NCI-H526 (cell line): ENCODE data around the gene STH.
"Not testable (repeated sequence)": the region's sequence is repeated elsewhere in the genome, so short reads cannot be mapped to it uniquely, and the experiment has no call there.

ENCODE experiments used
- DNase-seq, 2 experiments: peaks; one replicate each; lab custom pipeline; 2025; lab: John Stamatoyannopoulos, UW

STH gene

DNA sequence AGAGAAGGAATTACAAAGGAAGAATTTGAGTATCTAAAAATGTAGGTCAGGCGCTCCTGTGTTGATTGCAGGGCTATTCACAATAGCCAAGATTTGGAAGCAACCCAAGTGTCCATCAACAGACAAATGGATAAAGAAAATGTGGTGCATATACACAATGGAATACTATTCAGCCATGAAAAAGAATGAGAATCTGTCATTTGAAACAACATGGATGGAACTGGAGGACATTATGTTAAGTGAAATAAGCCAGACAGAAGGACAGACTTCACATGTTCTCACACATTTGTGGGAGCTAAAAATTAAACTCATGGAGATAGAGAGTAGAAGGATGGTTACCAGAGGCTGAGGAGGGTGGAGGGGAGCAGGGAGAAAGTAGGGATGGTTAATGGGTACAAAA lies 7.0 kb downstream of the STH start:
- not testable (repeated sequence) for DNase-seq

DNA sequence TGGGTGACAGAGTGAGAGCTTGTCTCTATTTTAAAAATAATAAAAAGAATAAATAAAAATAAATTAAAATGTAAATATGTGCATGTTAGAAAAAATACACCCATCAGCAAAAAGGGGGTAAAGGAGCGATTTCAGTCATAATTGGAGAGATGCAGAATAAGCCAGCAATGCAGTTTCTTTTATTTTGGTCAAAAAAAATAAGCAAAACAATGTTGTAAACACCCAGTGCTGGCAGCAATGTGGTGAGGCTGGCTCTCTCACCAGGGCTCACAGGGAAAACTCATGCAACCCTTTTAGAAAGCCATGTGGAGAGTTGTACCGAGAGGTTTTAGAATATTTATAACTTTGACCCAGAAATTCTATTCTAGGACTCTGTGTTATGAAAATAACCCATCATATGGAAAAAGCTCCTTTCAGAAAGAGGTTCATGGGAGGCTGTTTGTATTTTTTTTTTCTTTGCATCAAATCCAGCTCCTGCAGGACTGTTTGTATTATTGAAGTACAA lies 8.5 kb downstream of the STH start:
- DNase-seq: no peak

DNA sequence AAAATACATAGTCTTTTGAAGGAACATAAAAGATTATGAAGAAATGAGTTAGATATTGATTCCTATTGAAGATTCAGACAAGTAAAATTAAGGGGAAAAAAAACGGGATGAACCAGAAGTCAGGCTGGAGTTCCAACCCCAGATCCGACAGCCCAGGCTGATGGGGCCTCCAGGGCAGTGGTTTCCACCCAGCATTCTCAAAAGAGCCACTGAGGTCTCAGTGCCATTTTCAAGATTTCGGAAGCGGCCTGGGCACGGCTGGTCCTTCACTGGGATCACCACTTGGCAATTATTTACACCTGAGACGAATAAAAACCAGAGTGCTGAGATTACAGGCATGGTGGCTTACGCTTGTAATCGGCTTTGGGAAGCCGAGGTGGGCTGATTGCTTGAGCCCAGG lies 9.5 kb downstream of the STH start:
- no peak for DNase-seq

DNA sequence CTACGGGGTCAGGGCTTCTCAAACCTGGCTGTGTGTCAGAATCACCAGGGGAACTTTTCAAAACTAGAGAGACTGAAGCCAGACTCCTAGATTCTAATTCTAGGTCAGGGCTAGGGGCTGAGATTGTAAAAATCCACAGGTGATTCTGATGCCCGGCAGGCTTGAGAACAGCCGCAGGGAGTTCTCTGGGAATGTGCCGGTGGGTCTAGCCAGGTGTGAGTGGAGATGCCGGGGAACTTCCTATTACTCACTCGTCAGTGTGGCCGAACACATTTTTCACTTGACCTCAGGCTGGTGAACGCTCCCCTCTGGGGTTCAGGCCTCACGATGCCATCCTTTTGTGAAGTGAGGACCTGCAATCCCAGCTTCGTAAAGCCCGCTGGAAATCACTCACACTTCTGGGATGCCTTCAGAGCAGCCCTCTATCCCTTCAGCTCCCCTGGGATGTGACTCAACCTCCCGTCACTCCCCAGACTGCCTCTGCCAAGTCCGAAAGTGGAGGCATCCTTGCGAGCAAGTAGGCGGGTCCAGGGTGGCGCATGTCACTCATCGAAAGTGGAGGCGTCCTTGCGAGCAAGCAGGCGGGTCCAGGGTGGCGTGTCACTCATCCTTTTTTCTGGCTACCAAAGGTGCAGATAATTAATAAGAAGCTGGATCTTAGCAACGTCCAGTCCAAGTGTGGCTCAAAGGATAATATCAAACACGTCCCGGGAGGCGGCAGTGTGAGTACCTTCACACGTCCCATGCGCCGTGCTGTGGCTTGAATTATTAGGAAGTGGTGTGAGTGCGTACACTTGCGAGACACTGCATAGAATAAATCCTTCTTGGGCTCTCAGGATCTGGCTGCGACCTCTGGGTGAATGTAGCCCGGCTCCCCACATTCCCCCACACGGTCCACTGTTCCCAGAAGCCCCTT lies 10.9 kb downstream of the STH start:
- no peak for DNase-seq

DNA sequence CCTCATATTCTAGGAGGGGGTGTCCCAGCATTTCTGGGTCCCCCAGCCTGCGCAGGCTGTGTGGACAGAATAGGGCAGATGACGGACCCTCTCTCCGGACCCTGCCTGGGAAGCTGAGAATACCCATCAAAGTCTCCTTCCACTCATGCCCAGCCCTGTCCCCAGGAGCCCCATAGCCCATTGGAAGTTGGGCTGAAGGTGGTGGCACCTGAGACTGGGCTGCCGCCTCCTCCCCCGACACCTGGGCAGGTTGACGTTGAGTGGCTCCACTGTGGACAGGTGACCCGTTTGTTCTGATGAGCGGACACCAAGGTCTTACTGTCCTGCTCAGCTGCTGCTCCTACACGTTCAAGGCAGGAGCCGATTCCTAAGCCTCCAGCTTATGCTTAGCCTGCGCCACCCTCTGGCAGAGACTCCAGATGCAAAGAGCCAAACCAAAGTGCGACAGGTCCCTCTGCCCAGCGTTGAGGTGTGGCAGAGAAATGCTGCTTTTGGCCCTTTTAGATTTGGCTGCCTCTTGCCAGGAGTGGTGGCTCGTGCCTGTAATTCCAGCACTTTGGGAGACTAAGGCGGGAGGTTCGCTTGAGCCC lies 11.6 kb downstream of the STH start:
- no peak for DNase-seq

DNA sequence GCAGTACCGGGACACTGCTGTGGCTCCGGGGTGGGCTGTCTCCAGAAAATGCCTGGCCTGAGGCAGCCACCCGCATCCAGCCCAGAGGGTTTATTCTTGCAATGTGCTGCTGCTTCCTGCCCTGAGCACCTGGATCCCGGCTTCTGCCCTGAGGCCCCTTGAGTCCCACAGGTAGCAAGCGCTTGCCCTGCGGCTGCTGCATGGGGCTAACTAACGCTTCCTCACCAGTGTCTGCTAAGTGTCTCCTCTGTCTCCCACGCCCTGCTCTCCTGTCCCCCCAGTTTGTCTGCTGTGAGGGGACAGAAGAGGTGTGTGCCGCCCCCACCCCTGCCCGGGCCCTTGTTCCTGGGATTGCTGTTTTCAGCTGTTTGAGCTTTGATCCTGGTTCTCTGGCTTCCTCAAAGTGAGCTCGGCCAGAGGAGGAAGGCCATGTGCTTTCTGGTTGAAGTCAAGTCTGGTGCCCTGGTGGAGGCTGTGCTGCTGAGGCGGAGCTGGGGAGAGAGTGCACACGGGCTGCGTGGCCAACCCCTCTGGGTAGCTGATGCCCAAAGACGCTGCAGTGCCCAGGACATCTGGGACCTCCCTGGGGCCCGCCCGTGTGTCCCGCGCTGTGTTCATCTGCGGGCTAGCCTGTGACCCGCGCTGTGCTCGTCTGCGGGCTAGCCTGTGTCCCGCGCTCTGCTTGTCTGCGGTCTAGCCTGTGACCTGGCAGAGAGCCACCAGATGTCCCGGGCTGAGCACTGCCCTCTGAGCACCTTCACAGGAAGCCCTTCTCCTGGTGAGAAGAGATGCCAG lies 12.9 kb downstream of the STH start:
- no peak for DNase-seq

DNA sequence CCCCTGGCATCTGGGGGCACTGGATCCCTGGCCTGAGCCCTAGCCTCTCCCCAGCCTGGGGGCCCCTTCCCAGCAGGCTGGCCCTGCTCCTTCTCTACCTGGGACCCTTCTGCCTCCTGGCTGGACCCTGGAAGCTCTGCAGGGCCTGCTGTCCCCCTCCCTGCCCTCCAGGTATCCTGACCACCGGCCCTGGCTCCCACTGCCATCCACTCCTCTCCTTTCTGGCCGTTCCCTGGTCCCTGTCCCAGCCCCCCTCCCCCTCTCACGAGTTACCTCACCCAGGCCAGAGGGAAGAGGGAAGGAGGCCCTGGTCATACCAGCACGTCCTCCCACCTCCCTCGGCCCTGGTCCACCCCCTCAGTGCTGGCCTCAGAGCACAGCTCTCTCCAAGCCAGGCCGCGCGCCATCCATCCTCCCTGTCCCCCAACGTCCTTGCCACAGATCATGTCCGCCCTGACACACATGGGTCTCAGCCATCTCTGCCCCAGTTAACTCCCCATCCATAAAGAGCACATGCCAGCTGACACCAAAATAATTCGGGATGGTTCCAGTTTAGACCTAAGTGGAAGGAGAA lies 13.5 kb downstream of the STH start:
- DNase-seq: no peak

DNA sequence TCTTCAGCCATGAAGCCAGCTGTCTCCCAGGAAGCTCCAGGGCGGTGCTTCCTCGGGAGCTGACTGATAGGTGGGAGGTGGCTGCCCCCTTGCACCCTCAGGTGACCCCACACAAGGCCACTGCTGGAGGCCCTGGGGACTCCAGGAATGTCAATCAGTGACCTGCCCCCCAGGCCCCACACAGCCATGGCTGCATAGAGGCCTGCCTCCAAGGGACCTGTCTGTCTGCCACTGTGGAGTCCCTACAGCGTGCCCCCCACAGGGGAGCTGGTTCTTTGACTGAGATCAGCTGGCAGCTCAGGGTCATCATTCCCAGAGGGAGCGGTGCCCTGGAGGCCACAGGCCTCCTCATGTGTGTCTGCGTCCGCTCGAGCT lies 14.1 kb downstream of the STH start:
- DNase-seq: no peak

DNA sequence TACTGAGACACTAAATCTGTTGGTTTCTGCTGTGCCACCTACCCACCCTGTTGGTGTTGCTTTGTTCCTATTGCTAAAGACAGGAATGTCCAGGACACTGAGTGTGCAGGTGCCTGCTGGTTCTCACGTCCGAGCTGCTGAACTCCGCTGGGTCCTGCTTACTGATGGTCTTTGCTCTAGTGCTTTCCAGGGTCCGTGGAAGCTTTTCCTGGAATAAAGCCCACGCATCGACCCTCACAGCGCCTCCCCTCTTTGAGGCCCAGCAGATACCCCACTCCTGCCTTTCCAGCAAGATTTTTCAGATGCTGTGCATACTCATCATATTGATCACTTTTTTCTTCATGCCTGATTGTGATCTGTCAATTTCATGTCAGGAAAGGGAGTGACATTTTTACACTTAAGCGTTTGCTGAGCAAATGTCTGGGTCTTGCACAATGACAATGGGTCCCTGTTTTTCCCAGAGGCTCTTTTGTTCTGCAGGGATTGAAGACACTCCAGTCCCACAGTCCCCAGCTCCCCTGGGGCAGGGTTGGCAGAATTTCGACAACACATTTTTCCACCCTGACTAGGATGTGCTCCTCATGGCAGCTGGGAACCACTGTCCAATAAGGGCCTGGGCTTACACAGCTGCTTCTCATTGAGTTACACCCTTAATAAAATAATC lies 14.6 kb downstream of the STH start:
- DNase-seq: no peak

DNA sequence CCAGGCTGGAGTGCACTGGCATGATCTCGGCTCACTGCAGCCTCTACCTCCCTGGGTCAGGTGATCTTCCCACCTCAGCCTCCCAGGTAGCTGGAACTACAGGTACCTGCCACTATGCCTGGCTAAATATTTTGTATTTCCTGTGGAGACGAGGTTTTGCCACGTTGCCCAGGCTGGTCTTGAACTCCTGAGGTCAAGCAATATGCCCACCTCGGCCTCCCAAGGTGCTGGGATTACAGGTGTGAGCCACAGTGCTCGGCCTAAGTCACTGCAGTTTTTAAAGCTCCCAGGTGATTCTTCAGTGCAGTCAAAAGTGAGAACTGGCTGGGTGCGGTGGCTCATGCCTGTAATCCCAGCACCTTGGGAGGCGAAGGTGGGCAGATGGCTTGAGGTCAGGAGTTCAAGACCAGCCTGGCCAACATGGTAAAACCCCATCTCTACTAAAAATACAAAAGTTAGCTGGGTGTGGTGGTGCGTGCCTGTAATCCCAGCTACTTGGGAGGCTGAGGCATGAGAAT lies 20.4 kb downstream of the STH start:
- DNase-seq: not testable (repeated sequence)

DNA sequence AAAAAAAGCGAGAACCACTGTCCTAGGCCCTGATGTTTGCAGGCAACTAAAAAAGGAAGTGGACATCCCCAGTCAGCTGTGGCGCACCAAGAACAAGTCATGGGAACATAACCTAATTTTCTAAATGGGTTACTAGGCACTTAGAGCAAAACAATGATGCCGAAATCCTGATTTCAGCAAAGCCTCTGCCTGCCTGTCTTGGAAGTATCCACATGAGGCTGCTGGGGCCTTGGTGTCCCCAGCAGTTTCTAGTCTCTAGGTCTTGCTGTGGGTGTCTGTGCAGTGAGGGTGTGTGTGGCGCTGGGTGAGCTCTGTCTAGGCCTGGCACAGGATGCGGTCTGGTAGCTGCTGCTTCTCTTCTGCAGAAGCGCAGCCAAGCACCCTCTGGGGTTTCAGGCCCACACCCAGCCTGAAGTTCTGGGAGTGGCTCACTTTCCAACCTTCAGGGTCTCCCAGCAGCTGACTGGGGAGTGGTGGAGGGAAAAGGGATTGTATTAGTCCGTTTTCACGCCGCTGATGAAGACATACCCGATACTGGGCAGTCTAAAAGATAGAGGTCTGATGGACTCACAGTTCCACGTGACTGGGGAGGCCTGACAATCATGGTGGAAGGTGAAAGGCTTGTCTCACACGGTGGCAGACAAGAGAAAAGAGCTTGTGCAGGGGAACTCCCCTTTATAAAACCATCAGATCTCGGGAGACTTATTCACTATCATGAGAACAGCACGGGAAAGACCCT lies 21.1 kb downstream of the STH start:
- no peak for DNase-seq

DNA sequence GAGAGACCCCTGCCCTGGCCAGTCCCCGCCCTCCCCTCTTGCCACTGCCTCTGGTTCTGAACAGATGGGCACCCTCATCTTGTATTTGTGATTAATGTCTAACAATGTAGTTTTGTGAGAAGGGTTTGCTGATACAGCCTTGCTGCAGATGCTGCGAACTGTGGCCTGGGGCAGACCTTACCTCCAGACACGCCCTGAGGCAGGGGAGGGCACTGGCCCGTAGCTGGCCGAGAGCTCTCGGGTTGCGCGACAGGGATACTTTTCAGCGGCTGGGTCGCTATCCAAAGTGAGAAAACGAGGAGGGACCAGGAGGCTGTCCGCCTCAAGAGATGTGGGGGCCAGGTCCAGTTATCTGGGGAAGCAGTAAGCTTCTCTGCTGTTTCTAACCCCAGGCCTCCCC lies 21.9 kb downstream of the STH start:
- no peak for DNase-seq

DNA sequence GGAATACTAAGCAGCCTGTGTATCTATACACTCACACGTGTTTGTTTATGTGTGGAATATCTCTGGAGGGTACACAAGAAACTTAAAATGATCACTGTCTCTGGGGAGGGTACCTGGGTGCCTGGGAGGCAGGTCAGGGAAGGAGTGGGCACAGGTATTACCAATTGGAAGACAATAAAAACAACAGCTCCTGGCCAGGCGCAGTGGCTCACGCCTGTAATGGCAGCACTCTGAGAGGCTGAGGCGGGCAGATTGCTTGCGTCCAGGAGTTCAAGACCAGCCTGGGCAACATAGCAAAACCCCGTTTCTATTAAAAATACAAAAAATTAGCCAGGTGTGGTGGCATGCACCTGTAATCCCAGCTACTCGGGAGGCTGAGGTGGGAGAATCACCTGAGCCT lies 24.3 kb downstream of the STH start:
- DNase-seq: not testable (repeated sequence)

DNA sequence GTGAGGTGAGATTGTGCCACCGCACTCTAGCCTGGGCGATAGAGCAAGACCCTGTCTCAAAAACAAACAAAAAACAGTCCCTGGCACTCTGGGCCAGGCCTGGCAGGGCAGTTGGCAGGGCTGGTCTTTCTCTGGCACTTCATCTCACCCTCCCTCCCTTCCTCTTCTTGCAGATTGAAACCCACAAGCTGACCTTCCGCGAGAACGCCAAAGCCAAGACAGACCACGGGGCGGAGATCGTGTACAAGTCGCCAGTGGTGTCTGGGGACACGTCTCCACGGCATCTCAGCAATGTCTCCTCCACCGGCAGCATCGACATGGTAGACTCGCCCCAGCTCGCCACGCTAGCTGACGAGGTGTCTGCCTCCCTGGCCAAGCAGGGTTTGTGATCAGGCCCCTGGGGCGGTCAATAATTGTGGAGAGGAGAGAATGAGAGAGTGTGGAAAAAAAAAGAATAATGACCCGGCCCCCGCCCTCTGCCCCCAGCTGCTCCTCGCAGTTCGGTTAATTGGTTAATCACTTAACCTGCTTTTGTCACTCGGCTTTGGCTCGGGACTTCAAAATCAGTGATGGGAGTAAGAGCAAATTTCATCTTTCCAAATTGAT lies 24.8 kb downstream of the STH start:
- DNase-seq: no peak

DNA sequence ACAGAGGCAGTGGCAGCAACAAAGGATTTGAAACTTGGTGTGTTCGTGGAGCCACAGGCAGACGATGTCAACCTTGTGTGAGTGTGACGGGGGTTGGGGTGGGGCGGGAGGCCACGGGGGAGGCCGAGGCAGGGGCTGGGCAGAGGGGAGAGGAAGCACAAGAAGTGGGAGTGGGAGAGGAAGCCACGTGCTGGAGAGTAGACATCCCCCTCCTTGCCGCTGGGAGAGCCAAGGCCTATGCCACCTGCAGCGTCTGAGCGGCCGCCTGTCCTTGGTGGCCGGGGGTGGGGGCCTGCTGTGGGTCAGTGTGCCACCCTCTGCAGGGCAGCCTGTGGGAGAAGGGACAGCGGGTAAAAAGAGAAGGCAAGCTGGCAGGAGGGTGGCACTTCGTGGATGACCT lies 25.5 kb downstream of the STH start:
- DNase-seq: no peak

DNA sequence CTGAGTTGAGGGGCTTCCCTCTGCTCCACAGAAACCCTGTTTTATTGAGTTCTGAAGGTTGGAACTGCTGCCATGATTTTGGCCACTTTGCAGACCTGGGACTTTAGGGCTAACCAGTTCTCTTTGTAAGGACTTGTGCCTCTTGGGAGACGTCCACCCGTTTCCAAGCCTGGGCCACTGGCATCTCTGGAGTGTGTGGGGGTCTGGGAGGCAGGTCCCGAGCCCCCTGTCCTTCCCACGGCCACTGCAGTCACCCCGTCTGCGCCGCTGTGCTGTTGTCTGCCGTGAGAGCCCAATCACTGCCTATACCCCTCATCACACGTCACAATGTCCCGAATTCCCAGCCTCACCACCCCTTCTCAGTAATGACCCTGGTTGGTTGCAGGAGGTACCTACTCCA lies 26.0 kb downstream of the STH start:
- no peak for DNase-seq

DNA sequence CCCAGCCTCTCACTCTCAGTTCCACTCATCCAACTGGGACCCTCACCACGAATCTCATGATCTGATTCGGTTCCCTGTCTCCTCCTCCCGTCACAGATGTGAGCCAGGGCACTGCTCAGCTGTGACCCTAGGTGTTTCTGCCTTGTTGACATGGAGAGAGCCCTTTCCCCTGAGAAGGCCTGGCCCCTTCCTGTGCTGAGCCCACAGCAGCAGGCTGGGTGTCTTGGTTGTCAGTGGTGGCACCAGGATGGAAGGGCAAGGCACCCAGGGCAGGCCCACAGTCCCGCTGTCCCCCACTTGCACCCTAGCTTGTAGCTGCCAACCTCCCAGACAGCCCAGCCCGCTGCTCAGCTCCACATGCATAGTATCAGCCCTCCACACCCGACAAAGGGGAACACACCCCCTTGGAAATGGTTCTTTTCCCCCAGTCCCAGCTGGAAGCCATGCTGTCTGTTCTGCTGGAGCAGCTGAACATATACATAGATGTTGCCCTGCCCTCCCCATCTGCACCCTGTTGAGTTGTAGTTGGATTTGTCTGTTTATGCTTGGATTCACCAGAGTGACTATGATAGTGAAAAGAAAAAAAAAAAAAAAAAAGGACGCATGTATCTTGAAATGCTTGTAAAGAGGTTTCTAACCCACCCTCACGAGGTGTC lies 26.6 kb downstream of the STH start:
- no peak for DNase-seq

DNA sequence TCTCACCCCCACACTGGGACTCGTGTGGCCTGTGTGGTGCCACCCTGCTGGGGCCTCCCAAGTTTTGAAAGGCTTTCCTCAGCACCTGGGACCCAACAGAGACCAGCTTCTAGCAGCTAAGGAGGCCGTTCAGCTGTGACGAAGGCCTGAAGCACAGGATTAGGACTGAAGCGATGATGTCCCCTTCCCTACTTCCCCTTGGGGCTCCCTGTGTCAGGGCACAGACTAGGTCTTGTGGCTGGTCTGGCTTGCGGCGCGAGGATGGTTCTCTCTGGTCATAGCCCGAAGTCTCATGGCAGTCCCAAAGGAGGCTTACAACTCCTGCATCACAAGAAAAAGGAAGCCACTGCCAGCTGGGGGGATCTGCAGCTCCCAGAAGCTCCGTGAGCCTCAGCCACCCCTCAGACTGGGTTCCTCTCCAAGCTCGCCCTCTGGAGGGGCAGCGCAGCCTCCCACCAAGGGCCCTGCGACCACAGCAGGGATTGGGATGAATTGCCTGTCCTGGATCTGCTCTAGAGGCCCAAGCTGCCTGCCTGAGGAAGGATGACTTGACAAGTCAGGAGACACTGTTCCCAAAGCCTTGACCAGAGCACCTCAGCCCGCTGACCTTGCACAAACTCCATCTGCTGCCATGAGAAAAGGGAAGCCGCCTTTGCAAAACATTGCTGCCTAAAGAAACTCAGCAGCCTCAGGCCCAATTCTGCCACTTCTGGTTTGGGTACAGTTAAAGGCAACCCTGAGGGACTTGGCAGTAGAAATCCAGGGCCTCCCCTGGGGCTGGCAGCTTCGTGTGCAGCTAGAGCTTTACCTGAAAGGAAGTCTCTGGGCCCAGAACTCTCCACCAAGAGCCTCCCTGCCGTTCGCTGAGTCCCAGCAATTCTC lies 27.4 kb downstream of the STH start:
- DNase-seq: no peak
